Stimulated activated CD8-positive, alpha-beta memory T cell treated with anti-CD3 and anti-CD28 coated beads, Interleukin-12 subunit alpha, Interleukin-12 subunit beta, amount 100 ng/mL, for 24 hours (primary cell): ENCODE data around the gene MTCL3.
"Not testable (repeated sequence)": the region's sequence is repeated elsewhere in the genome, so short reads cannot be mapped to it uniquely, and the experiment has no call there.

Experiments
- DNase-seq: peaks from one replicate; pipeline ENCODE4 v3.0.0-alpha.2; 2020; ENCODE audit errors: extremely low read depth

The MTCL3 gene

DNA sequence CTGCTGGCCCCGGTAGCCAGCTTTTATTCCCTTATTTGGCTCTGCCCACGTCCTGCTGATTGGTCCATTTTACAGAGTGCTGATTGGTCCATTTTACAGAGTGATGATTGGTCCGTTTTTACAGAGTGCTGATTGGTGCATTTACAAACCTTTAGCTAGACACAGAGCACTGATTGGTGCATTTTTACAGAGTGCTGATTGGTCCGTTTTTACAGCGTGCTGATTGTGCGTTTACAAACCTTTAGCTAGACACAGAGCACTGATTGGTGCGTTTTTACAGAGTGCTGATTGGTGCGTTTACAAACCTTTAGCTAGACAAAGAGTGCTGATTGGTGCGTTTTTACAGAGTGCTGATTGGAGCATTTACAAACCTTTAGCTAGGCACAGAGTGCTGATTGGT, 90.6 kb downstream of the MTCL3 start:
- not testable (repeated sequence) for DNase-seq

DNA sequence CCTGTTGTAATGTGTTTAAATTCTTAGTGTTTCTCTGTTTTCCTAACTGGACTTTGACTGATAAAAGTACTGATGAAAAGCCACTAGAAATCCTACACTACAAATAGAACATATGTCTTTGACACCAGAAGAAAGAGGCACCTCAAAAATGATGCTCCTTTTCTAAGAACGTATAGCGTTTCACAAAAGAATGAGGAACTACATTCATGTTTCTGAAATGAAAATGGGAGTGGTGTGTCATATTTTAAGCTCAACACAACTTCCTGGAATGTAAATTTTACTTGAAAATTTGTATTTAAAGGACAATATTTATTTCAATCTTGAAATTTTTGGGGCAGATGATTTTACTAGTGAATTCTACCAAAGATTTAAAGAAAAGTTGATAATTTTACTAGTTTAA, 95.2 kb downstream of the MTCL3 start:
- no peak for DNase-seq
